DOHH2 (cell line): ENCODE results near the gene NDUFAF3.

Experiments used
- H3F3A ChIP-seq: fragments of 200-600 bp; sonication (generic), shearing (Covaris generic); 2 replicates; pipeline ENCODE4 v1.6.0; 2016; ENCODE audit warnings: antibody characterized with exemption, mild to moderate bottlenecking; ENCODE audit not compliant: control insufficient read depth, insufficient read depth
- H3K27ac ChIP-seq: fragments of 200-600 bp; sonication (generic); 2 replicates; pipeline ENCODE4 v1.5.1; 2014; ENCODE audit warnings: low read depth, mild to moderate bottlenecking, low read length, moderate library complexity
- H3K27me3 ChIP-seq: fragments of 200-600 bp; sonication (generic); 2 replicates; pipeline ENCODE4 v1.6.1; 2014; ENCODE audit warnings: mild to moderate bottlenecking, low read length, mixed read lengths; ENCODE audit not compliant: control insufficient read depth
- H3K36me3 ChIP-seq: fragments of 200-600 bp; sonication (generic); 2 replicates; pipeline ENCODE4 v1.6.1; 2014; ENCODE audit warnings: mild to moderate bottlenecking, low read length, moderate library complexity, mixed read lengths; ENCODE audit not compliant: control insufficient read depth
- H3K4me1 ChIP-seq: fragments of 200-600 bp; sonication (generic); 2 replicates; pipeline ENCODE4 v1.6.1; 2014; ENCODE audit warnings: mild to moderate bottlenecking, low read length, mixed read lengths; ENCODE audit not compliant: control insufficient read depth
- H3K4me2 ChIP-seq: fragments of 200-600 bp; sonication (generic); 2 replicates; pipeline ENCODE4 v1.6.0; 2014; ENCODE audit warnings: mild to moderate bottlenecking, low read length, moderate library complexity
- H3K4me3 ChIP-seq: fragments of 200-600 bp; sonication (generic); 2 replicates; pipeline ENCODE4 v1.5.1; 2014; ENCODE audit warnings: mild to moderate bottlenecking, low read length, mixed read lengths
- H3K79me2 ChIP-seq: fragments of 200-600 bp; sonication (generic); 2 replicates; pipeline ENCODE4 v1.6.1; 2014; ENCODE audit warnings: mild to moderate bottlenecking, low read length, mixed read lengths; ENCODE audit not compliant: control insufficient read depth
- H3K9me2 ChIP-seq: fragments of 200-600 bp; sonication (generic); replicated peaks from 2 replicates; pipeline ENCODE4 v1.6.1; 2014; ENCODE audit warnings: mild to moderate bottlenecking, low read length, mixed read lengths; ENCODE audit not compliant: control insufficient read depth
- H3K9me3 ChIP-seq: fragments of 200-600 bp; sonication (generic); 2 replicates; pipeline ENCODE4 v1.6.1; 2014; ENCODE audit warnings: antibody characterized with exemption, low read length, mixed read lengths; ENCODE audit not compliant: control insufficient read depth, insufficient read depth
- H4K20me1 ChIP-seq: fragments of 200-600 bp; sonication (generic); 2 replicates; pipeline ENCODE4 v1.6.0; 2014; ENCODE audit warnings: low read depth, mild to moderate bottlenecking, antibody characterized with exemption, low read length, moderate library complexity; ENCODE audit not compliant: control insufficient read depth, insufficient read depth
- CTCF ChIP-seq: fragments of 200-600 bp; sonication (generic); IDR thresholded peaks from one replicate; pipeline ENCODE4 v1.5.1; 2014; ENCODE audit warnings: antibody characterized with exemption, mild to moderate bottlenecking, low read depth, low read length; ENCODE audit not compliant: poor library complexity, severe bottlenecking
- EZH2phosphoT487 ChIP-seq: fragments of 200-600 bp; sonication (generic); IDR thresholded peaks from 2 replicates; pipeline ENCODE4 v1.6.1; 2017; ENCODE audit warnings: borderline replicate concordance, mild to moderate bottlenecking, antibody characterized with exemption, low read length, moderate library complexity, mixed read lengths

The NDUFAF3 gene

DNA sequence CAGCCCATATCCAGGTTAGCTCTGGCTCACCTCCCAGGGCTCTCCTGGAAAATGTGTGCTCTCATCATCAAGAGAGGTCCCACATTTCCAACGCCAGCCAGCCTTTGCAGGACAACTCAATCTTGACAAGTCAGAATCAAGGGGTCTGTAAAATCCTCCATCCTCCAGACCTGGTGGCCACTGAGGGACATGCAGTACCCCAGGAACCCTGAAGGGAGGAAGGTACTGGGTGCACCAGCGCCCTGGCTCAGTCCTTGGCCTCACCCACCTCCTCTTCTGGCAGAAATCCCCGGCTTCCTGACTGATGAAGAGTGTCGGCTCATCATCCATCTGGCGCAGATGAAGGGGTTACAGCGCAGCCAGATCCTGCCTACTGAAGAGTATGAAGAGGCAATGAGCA lies 20.8 kb upstream of the NDUFAF3 start:
- H3K27ac ChIP-seq: no peak overlapping the region
- H3K4me3 ChIP-seq: no peak overlapping the region
- TF ChIP-seq CTCF (no peak), EZH2phosphoT487 (no peak)
- no peaks in the 10 kb centered on the region; the same call in 1 of the 2 replicates for H3F3A ChIP-seq
- no peaks in the 10 kb centered on the region for H3K27me3 ChIP-seq
- no peak overlapping the region for H3K4me2 ChIP-seq
- H3K9me3 ChIP-seq: no peaks in the 10 kb centered on the region
- no peaks in the 10 kb centered on the region; the same call in 1 of the 2 replicates for H3K36me3 ChIP-seq
- H3K9me2 ChIP-seq: no peaks in the 10 kb centered on the region
- H3K79me2 ChIP-seq: no peaks in the 10 kb centered on the region
- H4K20me1 ChIP-seq: no peaks in the 10 kb centered on the region
- H3K4me1 ChIP-seq: peaks cover 3% of the 10 kb centered on the region

GRCh38 chr3:49004352-49005302 lies 17.3 kb upstream of the NDUFAF3 start:
- Histone ChIP-seq H3K9me3 (no peaks in the 10 kb centered on the region), H3K4me2 (no peak overlapping the region), H3K79me2 (peaks cover 23% of the 10 kb centered on the region), H3K4me1 (peaks cover 18% of the 10 kb centered on the region), H3K36me3 (peaks cover 10% of the 10 kb centered on the region), H3K27me3 (no peaks in the 10 kb centered on the region), H4K20me1 (peaks cover 6% of the 10 kb centered on the region), H3K4me3 (no peak overlapping the region), H3F3A (no peaks in the 10 kb centered on the region; the same call in 1 of the 2 replicates), H3K27ac (no peak overlapping the region), H3K9me2 (no peaks in the 10 kb centered on the region)
- TF ChIP-seq CTCF (no peak), EZH2phosphoT487 (no peak)

GRCh38 chr3:49005303-49005680 lies 16.6 kb upstream of the NDUFAF3 start:
- Histone ChIP-seq H3K36me3 (peaks cover 10% of the 10 kb centered on the region), H3K4me3 (no peak overlapping the region), H4K20me1 (peaks cover 6% of the 10 kb centered on the region), H3K27ac (no peak overlapping the region), H3K4me1 (peaks cover 18% of the 10 kb centered on the region), H3K27me3 (no peaks in the 10 kb centered on the region), H3K4me2 (no peak overlapping the region), H3K9me3 (no peaks in the 10 kb centered on the region), H3F3A (no peaks in the 10 kb centered on the region), H3K9me2 (no peaks in the 10 kb centered on the region), H3K79me2 (peaks cover 30% of the 10 kb centered on the region)
- TF ChIP-seq CTCF (no peak), EZH2phosphoT487 (no peak)
